ENCODE results near the gene FJX1.
"Not testable (repeated sequence)": the region's sequence is repeated elsewhere in the genome, so short reads cannot be mapped to it uniquely, and the experiment has no call there.

FJX1 gene

DNA sequence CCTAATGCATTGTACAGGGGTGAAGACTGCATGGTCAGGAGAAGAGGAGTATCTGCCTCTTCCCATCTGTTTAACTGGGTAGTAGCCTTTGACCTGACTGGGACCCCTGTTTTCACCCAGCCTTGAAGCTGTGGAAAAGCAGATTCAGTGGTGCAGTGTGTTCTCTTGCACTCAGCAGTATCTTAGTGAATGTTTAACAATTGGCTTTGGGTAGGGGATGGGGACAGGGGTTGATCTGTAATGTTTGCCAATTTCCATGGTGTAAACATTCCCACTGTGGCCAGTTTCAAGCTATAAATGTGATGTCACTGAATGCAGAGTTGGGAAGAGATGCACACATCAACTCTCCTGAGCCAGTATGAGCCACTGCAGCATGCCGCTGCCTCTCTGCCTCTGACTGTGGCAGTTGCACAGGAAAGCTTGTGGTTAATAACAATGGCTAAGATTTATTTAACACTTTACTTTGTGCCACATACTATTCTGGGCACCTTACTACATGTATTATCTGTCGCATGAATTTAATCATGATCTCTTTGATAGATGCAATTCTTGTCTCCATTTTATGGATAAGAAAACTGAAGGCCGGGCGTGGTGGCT, 15.7 kb downstream of the FJX1 start:
- no peak for DNase-seq (ENCODE audit: low spot score)

GRCh38 chr11:35635933-35636332, 17.7 kb downstream of the FJX1 start:
- no peak for DNase-seq (ENCODE audit: low spot score)

DNA sequence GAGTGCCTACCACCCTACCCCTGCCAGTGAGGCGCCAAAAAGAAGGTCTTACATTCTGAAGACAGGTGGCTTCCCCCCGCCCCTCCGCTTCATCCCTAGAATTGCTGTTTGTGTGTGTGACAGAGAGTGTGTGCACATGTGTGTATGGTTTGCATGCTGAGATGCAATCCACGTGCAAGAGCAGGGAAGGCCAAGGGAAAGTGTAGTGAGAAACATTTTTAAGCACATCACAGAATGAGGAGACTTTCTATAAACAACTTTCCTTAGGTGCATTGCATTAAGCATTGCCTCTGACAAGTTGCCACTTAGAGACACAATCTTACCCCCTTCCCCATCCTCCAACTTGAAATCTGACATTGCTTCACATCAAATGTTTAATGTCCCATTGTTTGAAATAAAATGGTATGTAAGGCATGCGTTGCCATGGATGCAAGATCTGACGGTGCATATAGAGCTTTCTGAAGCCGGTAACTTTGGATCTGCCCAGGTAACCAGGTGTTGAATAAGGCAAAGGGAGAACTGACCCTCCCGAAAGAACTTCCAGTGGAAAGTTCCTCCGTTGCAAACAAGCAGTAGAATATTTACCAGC, 21.4 kb downstream of the FJX1 start:
- no peak for DNase-seq (ENCODE audit: low spot score)

DNA sequence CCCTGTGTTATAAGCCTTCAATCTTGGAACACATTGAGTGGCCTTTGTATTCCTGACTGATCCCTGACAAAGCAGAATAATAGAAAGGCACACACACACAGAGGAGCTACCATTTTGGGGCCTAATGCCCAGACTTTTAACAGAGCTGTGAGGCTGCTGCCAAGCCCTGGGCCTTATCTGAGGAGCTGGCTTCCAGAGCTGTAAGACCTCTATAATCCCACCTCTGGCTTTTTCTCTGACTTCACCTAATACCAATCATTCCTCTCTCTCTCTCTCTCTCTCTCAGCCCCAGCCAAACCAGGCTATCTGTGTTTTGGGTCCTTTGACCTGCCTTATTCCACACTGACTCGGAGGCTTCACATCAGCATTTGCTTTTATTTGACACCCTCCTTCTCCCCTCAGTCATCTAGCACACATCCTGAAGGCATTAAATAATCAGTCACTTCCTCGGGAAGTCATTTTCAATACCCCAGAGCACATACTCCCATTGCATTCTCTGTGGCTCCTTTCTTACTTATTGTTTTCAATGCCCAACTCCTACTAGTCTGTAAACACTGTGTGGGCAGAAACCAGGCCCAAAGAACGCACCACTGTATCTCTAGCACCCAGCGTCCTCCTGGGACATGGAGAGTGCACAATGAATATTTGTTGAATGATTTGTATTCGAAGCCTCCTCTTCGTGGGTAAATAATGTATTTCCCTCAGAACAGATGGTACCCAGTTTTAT, 23.1 kb downstream of the FJX1 start:
- no peak for DNase-seq (ENCODE audit: low spot score)

- DNase-seq (ENCODE audit: low spot score): no peak
These were observed 23.7 kb downstream of the FJX1 start for GRCh38 chr11:35641964-35642363.

DNA sequence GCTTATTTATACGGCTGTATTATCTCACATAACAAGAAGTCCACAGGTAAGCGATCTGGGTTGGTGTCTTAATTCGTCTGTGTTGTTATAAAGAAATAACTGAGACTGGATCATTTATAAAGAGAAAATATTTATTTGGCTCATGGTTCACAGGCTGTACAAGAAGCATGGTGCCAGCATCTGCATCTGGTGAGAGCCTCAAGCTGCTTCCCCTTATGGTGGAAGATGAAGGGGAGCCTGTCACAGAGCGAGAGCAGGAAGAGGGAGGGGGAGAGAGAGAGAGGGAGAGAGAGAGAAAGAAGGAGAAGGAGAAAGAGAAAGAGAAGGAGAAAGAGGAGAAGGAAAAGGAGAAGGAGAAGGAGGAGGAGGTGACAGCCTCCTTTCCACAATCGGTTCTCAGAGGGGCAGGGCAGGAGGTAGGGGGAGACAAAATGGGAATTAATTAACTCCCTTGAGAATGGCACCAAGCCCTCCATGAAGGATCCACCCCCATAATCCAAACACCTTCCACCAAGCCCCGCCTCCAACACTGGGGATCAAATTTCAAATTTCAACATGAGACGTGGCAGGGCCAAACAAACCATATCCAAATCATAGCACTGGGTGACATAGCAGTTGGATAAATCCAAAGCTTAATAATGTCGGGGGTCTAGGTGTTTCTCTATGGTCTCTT, 29.3 kb downstream of the FJX1 start:
- no peak for DNase-seq (ENCODE audit: low spot score)

DNA sequence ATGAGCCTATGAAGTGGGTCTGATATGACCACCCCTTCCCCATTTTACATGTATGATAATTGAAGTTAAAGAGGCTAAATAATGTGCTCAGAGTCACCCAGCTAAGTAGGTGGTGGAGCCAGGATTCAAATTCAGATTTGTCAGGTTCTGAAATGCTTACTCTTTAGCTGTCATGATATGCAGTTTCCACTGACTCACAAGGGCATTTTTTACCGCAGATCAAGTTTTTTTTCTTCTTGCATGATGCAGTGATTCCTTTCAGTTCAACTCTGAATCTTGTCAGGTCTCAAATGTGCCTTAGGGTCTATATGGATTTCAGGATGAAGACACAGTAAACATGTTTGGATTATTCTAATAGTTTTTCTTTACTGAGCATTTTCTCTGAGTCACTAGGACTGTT, 31.7 kb downstream of the FJX1 start:
- DNase-seq (ENCODE audit: low spot score): no peak

GRCh38 chr11:35650467-35650866, 32.2 kb downstream of the FJX1 start:
- no peak for DNase-seq (ENCODE audit: low spot score)

GRCh38 chr11:35651263-35651662, 33.0 kb downstream of the FJX1 start:
- no peak for DNase-seq (ENCODE audit: low spot score)

GRCh38 chr11:35652786-35653185, 34.5 kb downstream of the FJX1 start:
- DNase-seq (ENCODE audit: low spot score): not testable (repeated sequence)

DNA sequence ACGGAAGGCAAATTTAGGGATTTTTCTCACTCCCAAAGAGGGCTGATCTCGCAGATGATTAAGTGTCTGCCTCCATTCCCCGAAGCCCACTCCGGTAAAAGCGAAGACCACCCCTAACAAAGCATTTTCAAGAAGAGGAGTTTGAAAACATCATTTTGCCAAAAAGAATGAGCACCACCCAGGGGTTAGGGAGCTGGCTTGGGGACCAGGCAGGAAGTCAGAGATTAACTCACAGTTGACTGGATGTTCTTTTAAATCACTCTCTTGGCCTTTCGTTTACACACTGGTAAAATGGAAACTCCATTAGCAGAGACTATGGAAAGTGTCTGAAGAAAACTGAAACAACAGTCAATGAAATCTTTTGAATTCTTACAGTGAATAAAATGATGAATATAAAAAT, 36.5 kb downstream of the FJX1 start:
- DNase-seq (ENCODE audit: low spot score): no peak

GRCh38 chr11:35655254-35655653, 37.0 kb downstream of the FJX1 start:
- DNase-seq (ENCODE audit: low spot score): no peak

GRCh38 chr11:35655856-35656255, 37.6 kb downstream of the FJX1 start:
- DNase-seq (ENCODE audit: low spot score): no peak

DNA sequence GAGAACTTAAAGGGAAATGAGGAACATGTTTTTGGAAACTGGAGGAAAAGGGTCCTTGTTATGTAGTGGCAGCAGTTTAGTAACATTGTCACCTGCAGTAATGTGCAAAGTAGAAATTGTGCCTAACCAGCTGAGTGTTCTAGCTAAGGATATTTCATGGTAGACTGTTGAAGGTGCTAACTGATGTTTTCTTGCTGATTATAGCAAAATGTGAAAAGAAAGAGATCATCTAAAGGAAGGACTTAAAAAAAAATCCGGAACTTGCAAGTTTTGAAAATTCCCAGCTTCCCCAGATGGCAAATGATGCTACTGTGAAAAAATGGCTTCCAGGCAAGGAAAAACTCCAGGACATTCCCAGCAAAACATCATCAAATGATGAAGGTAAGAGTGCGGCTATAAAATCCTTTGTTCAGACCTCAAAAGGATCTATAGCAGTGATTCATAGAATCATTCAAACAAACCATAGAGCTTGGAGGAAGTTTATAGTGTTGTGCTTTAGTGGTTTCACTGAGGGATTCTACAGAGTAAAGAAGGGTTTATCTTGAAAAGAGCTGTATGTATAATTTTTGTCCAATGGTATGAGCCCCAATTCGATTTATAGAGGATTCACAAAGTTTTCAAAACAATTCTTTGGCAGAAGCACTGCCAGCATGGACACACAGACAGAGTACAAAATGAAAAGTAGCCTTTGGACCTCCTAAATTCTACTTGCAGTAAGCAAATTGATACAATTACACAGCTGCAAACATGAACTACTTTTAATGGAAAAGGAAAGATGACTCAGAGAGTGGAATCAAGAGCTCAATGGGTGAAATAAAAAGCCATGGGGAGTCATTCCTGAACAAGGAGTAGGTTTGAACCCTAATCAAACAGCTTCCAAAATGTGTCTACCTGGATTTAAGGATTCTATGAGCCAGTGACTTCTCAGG, 40.0 kb downstream of the FJX1 start:
- DNase-seq (ENCODE audit: low spot score): no peak

DNA sequence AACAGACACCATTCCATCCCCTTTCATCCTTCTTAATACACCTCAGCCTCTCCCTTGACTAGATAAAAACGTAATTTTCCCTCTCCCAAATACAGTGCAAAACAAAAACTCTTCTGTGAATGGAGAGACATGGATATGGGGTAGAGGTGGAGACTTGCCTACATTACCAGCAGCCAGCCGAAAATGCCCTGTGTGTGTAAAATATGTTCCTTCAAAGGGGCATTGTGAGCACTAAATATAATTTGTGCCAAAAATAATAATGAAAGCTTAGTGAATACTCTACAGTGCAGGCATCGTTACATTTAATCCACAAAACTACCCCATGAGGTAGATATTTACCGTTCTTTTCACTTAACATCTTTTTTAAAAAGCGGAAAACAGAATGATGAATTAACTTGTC, 43.3 kb downstream of the FJX1 start:
- DNase-seq (ENCODE audit: low spot score): no peak

DNA sequence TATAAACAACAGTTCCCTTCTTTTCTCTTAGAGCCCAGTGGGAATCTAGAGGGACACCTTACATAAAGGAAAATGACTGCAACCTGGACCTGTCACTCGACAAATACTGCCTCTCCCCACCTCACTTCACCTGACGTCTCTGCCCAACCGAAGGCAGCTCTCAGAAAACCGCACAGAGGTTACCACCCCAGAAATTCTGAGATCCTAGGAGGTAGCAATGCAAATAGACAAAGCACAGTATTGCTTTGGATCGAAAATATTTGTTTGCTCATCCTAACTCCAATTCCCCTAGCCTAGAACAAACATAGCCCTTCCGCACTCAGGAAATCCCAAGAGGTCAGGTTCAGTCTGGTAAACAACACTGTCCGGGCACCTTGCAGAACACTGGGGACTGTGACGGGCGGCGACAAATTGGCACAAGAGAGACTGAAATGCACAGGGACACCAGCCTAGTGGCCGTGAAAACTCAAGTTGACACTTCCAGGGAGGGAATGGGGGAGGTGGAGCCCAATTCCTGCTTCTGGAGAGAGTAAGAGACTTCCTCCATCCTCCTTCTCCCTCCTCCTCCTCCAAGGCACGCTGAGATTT, 43.9 kb downstream of the FJX1 start:
- no peak for DNase-seq (ENCODE audit: low spot score)

DNA sequence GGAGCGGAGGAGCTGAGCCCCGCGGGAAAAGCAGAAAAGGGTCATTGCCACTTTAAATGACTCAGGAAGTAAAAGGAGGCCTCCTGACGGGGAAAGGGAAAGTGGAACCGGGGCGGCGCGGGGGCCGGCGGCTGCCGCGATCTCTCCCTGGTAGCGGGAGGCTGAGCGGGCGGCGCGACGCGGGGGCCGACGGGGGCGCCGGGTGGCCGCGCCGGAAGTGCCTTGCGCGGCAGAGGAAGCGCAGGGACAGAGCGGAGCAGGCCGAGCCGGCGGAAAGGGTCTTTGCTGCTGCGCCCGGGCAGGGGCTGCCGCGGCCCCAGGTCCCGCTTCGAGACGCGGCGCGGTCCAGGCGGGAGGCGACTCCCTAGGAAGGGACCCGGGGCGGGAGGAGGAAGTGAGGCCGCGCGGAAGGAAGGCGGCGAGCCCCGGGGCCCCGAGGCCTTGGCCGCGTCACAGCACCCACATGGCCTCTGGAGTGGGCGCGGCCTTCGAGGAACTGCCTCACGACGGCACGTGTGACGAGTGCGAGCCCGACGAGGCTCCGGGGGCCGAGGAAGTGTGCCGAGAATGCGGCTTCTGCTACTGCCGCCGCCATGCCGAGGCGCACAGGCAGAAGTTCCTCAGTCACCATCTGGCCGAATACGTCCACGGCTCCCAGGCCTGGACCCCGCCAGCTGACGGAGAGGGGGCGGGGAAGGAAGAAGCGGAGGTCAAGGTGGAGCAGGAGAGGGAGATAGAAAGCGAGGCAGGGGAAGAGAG, 44.6 kb downstream of the FJX1 start, which contains the start of gene TRIM44:
Gene TRIM44 (plus strand): TSS at position 127 of the 759 bp plus-strand sequence. CDS start 337 bp downstream, at position 464.
- peak; percentile 76 for DNase-seq (ENCODE audit: low spot score)

- no peak for DNase-seq (ENCODE audit: low spot score)
These were observed 45.1 kb downstream of the FJX1 start for GRCh38 chr11:35663408-35663702.

- no peak for DNase-seq (ENCODE audit: low spot score)
These were observed 46.7 kb downstream of the FJX1 start for GRCh38 chr11:35664977-35665441.

DNA sequence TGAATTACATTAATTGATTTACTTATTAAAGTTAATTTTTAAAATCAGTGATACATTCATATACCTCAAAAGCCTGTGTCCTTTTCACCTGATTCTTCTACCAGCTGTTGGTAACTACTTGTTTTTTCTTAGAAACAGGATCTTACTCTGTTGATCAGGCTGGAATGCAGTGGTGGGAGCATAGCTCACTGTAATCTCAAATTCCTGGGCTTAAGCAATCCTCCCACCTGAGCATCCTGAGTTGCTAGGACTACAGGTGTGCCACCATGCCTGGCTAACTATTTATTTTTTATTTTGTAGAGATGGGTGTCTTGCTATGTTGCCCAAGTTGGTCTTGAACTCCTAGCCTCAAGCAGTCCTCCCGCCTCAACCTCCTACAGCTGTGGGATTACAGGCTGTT, 49.0 kb downstream of the FJX1 start:
- DNase-seq (ENCODE audit: low spot score): no peak

DNA sequence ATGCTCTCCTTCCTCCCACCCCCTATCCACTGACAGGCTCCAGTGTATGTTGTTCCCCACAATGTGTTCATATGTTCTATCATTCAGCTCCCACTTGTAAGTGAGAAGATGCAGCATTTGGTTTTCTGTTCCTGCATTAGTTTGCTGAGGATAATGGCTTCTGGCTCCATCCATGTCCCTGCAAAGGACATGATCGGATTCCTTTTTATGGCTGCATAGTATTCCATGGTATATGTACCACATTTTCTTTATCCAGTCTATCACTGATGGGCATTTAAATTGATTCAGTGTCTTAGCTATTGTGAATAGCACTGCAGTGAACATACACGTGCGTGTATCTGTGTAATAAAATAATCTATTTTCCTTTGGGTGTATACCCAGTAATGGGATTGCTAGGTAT, 50.1 kb downstream of the FJX1 start:
- DNase-seq (ENCODE audit: low spot score): not testable (repeated sequence)
